GM13977 (cell line): ENCODE measurements around the gene MRPS26.
A peak's percentile ranks its signal among the peaks of the same experiment; 100 is the strongest.
"Not testable (repeated sequence)": the region's sequence is repeated elsewhere in the genome, so short reads cannot be mapped to it uniquely, and the experiment has no call there.

Experiments used
- DNase-seq: peaks from one replicate; pipeline ENCODE4 v3.0.0; 2012; ENCODE audit warnings: low spot score
- CTCF ChIP-seq: IDR thresholded peaks from 2 replicates; pipeline ENCODE4 v1.5.1; 2012; ENCODE audit warnings: mild to moderate bottlenecking, control low read depth; ENCODE audit not compliant: insufficient read depth; ENCODE audit errors: extremely low read depth, missing control alignments
- in situ Hi-C: fragments of 300-500 bp; cut with MboI; formaldehyde crosslinking; loops from one replicate; pipeline ENCODE4 v1.12.0; 2022; ENCODE audit warnings: low sequenced_read_pairs, low pct_unique_long_range_greater_than_20kb, mixed read lengths, inconsistent platforms; ENCODE audit not compliant: unreplicated experiment

Gene MRPS26

GRCh38 chr20:3068075-3068474 lies 22.2 kb downstream of the MRPS26 start:
- no peak for TF ChIP-seq CTCF
- in situ Hi-C loops, result no loop called here
- DNase-seq, result peak; percentile 14

GRCh38 chr20:3068986-3069900 lies 23.4 kb downstream of the MRPS26 start:
- peak; percentile 6 for DNase-seq
- in situ Hi-C loops, result no loop called here
- TF ChIP-seq CTCF, result peak; percentile 40

GRCh38 chr20:3070725-3071124 lies 24.9 kb downstream of the MRPS26 start:
- no peak for TF ChIP-seq CTCF
- no peak for DNase-seq
- in situ Hi-C loops, result no loop called here

GRCh38 chr20:3071266-3071609 lies 25.4 kb downstream of the MRPS26 start:
- DNase-seq, result no peak
- in situ Hi-C loops, result no loop called here
- TF ChIP-seq CTCF, result no peak

GRCh38 chr20:3071610-3072529 lies 26.0 kb downstream of the MRPS26 start, which contains the start of gene OXT:
Gene OXT, plus strand, starts transcription at chr20:3071620. Its CDS starts 36 bp downstream, at chr20:3071656.
- DNase-seq, result peak; percentile 17
- in situ Hi-C loops, result no loop called here
- TF ChIP-seq CTCF, result no peak

GRCh38 chr20:3072530-3073250 lies 26.8 kb downstream of the MRPS26 start:
- no peak for TF ChIP-seq CTCF
- in situ Hi-C loops, result no loop called here
- DNase-seq, result peak; percentile 2

GRCh38 chr20:3073251-3073643 lies 27.4 kb downstream of the MRPS26 start:
- DNase-seq, in situ Hi-C loops: not testable (repeated sequence)
